LHCN-M2 (cell line): ENCODE data around the gene ZNF783. TPM values are rescaled to one million over a fixed set of nuclear protein-coding genes. Genes with fewer than 3 reads are reported as not detected.
A peak's percentile ranks its signal among the peaks of the same experiment; 100 is the strongest.
"Not testable (repeated sequence)": the region's sequence is repeated elsewhere in the genome, so short reads cannot be mapped to it uniquely, and the experiment has no call there.

Source experiments
- DNase-seq: peaks from one replicate; pipeline ENCODE4 v3.0.0-alpha.2; 2012; ENCODE audit warnings: low read depth
- total RNA-seq: library from RNA; depleted of rRNA; stranded (reverse); fragments of >200 nt; gene quantifications from 2 replicates; pipeline ENCODE4 v1.2.3, GENCODE V29; 2014

The ZNF783 gene
- total RNA-seq, 1 experiment from 2014 or later: 17.6 TPM

DNA sequence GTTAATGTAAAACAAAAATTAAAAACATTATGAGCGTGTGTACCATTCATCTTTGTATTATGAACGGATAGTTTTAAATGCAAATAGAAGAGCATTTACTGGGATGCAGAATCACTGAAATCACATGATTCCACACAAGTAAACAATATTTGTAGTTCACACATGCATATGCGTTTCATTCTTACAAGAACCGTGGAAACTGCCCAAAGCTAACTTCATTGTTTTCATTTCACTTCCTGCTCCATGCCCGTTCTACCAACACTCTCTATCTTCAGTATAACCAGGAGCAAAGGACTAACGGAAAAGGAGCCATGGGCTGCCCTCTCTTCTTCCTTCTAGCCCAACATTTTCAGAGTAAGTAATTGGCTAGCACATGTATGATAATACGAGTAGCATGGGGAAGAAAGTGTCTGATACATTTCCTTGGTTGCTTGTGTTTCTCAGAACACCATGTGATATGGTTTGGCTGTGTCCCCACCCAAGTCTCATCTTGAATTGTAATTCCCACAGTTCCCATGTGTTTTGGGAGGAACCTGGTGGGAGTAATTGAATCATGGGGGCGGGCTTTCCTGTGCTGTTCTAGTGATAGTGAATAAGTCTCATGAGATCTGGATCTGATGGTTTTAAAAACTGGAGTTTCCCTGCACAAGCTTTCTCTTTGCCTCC, 38.8 kb downstream of the ZNF783 start:
- no peak for DNase-seq

DNA sequence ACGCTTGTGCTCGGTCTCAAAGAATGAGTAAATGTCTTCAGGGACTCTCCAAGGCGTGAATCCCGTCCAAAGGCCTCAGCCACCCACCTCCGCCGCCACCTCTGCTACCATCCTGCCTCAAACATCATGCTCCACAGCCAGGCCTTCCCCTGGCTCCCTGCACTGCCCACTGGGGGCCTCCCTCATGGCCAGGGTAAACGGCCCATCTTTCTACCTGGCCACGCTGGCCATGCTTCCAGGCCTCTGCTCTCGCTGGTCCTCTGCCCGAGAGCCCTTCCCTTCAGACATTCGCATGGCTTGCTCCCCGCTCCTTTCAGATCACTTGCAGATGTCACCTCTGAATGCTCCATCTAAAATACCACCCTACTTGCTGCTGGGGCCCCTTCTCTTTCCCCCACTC, 40.2 kb downstream of the ZNF783 start:
- DNase-seq: no peak

DNA sequence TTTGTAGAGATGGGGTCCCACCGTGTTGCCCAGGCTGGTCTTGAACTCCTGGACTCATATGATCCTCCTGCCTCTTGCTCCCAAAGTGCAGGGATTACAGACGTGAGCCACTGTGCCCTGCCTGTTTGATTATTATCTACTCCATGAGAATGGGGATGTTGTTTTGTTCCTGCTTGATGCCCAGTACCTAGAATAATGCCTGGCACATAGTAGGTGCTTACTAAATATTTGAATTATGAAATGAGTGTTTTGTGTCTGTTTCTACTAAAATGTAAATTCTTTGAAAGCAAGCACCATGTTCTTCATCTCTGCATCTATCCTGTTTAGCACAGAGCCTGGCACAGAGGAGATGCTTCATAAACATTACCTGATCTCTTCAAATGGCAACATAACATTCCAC, 40.9 kb downstream of the ZNF783 start:
- no peak for DNase-seq

DNA sequence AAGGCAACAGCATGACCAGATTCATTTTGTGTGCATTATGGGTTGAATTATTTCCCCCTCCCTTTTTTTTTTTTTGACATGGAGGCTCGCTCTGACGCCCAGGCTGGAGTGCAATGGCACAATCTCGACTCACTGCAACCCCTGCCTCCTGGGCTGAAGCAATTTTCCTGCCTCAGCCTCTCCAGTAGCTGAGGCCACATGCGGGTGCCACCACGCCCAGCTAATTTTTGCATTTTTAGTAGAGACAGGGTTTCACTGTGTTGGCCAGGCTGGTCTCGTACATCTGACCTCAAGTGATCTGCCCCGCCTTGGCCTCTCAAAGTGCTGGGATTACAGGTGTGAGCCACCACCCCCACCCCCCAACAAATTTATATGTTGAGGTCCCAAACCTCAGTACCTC, 42.0 kb downstream of the ZNF783 start:
- no peak for DNase-seq

DNA sequence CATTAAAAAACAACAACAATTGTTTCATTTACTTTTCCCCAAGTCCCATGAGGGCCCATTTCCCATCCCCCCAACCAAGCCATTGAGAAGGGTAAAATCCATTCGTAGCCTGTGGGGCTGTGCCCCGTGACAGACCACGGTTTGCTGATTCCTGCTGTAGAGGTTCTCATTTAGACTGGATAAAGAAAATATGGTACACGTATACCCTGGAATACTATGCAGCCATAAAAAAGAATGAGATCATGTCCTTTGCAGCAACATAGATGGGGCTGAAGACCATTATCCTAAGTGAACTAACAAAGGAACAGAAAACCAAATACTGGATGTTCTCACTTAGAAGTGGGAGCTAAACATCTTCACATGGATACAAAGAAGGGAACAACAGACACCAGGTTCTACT, 44.9 kb downstream of the ZNF783 start:
- DNase-seq: no peak

DNA sequence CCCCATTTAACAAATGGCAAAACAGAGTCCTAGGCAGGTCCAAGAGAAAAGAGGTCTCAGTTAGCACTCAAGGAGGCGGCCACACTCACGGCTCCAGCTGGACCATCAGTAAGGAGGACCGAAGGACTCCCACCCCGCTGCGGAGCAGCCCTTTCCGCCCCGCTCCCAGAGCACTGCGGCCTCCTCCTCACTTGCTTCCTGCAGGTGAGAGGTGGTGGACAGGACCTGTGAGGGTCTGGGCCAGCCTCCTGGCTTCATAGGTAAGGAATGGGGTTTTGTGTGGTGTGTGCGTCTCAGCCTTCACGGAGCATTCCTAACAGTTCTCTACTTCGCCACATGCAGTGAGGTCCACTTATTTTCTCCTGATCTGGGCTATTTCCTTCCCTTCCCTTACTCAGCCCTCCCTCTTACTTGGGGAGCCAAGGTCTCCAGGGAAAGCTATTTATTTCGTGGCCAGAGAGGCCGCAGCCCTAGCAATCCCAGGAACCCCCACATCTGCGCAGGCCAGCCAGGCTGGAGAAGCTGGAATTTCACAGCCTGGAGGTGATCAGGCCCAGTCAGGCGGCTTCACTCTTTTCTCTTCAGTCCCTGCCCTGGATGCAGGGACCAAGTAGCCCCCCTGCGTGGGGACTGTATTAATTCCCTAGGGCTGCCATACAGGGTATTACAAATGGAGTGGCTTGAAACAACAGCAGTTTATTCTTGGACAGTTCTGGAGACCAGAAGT, 45.9 kb downstream of the ZNF783 start:
- no peak for DNase-seq

DNA sequence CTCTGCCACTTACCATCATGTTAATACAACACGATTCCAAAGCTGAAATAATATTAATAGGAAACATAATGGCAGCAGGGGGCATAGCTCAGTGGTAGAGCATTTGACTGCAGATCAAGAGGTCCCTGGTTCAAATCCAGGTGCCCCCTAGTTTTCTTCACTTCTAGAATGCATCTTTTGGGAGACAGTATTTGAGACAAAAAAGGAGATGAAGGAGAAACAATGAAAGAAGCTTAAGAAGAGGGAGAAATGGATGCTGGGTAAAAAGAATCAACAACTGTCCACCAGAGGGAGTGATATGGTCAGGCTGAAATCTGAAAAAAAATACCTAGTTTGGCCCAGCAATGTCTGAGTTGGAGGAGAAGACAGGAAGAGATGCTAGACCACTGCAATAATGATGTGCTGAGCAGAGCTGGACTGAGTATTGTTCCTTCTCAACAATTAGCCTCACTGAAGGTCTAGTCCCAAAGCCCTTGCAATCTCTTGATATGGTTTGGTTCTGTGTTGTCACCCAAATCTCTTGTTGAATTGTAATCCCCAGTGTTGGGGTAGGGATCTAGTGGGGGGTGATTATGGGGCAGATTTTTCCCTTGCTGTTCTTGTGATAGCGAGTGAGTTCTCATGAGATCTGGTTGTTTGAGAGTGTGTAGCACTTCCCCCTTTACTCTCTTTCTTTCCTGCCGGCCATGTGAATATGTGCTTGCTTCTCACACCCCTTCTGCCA, 48.3 kb downstream of the ZNF783 start:
- peak; percentile 92 for DNase-seq

DNA sequence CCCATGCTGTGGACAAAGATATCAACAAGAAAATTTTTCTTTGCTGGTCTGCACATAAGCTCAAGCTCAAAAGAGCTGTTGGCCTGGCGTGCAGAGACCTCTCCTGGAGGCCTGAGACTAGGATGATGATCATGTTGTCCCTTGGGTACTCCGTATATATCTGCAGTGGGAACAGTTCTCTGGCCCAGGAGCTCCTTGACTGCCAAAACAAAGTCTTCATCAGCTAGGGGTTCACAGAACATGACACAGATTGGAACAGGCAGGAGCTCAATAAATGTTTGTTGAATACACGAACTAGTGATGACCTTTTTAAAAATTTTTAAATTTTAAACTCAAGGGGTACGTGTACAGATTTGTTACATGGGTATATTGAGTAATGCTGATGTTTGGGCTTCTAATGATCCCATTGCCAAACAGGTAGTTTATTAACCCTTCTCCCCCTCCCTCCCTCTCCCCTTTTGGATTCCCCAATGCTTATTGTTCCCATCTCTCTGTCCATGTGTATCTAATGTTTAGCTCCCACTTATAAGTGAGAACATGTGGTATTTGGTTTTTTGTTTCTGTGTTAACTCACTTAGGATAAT, 49.1 kb downstream of the ZNF783 start:
- no peak for DNase-seq

DNA sequence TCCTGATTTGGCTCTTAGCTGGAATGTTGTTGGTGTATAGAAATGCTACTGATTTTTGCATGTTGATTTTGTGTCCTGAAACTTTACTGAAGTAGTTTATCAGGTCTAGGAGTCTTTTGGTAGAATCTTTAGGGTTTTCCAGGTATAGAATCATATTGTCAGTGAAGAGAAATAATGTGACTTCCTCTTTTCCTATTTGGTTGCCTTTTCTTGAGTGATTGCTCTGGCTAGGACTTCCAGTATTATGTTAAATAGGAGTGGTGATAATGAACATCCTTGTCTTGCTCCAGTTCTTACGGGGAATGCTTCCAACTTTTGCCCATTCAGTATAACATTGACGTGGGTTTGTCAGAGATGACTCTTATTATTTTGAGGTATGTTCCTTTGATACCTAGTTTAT, 52.0 kb downstream of the ZNF783 start:
- DNase-seq: no peak

DNA sequence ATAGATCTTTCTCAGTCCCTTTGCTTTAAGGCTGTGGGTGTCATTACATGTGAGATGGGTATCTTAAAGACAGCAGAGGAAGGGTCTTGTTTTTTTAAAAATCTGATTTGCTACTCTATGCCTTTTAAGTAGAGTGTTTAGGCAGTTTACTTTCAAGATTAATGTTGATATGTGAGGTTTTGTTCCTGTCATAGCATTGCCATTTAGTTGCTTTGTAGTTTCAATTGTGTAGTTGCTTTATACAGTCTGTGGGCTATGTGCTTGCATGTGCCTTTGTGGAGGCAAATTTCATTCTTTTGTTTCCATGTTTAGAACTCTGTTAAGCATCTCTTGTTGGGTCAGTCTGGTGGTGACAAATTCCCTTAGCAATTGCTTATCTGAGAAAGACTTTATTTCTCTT, 54.6 kb downstream of the ZNF783 start:
- no peak for DNase-seq

DNA sequence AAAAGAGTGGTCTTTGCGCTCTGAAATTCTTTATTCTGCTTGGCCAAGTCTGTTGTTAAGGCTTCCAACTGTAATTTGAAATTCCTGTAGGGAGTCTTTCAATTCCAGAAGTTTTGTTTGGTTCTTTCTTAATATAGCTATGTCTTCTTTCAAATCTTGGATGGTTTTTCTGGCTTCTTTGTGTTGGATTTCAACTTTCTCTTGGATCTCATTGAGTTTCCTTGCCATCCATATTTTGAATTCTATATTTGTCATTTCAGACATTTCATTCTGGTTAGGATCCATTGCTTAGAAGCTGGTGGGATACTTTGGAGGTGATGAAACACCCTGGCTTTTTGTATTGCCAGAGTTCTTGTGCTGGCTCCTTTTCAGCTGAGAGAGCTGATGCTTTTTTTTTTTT, 55.5 kb downstream of the ZNF783 start:
- no peak for DNase-seq

DNA sequence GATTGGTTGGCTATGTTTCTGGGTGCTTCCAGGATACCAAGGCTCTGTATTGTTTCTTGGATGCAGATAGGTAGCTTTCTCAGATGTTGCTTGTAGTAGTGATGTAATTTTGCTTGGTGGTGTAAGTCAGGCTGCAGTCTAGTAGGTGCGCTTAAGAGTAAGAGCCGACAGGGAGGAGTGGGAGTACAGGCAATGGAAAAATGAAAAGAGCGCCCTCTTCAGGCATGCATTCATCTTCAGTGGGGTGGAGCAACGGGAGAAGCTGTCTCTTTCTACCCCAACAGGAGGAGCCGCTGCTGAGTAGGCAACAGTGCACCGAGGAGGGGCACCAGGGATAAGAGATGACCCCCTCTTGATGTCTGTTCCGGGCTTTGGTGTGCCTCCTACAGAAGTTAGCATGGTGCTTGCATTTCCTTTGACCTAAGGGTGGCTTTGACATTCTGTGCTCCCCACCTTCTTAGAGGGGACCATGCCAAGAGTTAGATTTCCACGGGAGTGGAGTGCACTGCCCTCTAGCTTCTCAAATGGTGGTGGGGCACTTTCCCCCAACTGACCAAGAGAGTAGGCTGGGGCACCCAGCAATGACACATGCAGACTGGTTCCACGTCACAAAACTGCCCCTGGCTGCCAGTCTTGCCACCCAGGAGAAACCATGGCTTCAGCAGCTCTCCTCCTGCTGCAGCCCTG, 56.1 kb downstream of the ZNF783 start:
- peak; percentile 13 for DNase-seq

DNA sequence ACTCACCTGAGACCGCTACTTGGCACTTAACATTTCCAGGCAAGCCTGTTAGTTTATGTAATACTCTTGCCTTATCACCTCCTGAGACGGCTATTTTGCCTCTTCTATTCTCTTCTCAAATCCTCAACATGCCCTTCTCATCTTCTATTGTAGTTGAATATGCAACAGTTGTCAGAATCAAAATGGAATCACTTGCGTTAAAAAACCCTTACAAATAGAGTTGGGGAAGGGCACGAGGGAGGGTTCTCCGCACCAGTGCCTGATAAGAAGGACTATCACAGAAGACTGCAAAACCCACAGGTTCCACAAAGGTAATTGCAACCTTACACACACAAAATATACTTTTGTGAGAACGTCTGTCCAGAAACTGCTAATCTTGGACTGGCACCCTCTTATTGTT, 57.4 kb downstream of the ZNF783 start:
- DNase-seq: no peak

DNA sequence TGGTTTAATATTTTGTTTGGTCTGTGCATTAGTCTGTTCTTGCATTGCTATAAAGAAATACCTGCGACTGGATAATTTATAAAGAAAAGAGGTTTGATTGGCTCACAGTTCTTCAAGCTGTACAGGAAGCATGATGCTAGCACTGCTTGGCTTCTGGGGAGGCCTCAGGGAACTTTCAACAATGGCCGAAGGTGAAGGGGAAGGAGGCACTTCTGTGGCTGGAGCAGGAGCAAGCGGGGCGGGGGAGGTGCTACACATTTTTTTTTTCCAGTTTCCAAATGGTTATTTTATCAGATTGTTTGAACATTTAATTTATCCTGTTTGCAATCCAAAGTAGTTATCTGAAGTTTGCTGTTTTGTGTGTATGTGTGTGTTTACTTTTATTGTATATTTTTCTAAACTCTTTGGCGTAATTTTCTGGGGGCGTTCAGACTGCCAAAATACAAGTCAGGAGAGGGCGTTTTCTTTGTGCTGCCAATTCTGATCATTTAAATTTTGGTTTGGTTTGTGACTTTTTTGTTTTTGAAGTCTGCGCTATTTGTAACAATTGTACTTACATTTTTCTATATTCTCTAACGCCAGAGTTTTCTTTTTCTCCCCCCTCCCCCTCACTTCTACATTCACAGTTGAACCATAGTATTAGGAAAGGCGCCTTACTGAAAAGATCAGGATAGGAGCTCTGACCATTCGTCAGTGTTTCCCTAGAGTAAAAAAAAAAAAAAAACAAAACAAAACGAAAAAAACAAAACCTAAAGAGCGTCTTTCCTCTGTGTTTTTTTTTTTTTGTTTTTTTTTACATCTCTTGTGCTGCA, 58.5 kb downstream of the ZNF783 start:
- DNase-seq: no peak

DNA sequence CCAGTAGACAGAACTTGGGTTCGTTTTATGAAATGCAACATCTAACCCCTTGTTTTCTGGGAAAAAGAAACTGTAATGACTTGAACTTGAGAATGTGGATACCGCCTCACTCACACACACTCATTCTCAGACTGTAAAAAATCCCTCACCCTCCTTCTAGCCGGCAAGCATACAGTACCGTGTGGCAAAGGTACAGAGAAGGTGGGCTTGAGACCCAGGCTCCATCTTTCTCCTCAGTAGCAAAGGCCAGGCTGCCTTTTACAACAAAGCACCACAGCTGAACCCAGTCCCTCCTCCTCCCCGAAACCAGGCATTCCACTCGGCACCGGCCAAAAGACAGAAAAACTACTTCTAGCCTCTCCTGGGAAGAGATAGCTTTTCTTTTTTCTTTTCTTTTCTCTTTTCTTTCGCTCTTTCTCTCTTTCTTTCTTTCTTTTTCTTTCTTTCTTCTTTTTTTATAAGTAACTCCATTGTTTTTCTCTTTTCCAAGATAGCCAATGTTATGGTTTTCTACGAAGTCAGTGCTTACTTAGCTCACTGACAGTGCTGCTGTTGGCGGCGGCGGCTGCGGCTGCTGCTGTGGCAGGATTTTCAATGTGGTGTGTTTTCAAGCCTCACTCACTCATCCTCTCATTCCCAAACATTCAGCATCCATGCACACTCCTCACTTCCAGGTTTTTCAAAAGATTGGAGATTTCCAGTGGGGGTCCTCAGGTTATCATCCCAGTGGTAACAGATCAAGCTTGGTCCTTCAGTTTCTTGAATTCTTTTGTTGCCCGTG, 59.3 kb downstream of the ZNF783 start:
- DNase-seq: not testable (repeated sequence)

DNA sequence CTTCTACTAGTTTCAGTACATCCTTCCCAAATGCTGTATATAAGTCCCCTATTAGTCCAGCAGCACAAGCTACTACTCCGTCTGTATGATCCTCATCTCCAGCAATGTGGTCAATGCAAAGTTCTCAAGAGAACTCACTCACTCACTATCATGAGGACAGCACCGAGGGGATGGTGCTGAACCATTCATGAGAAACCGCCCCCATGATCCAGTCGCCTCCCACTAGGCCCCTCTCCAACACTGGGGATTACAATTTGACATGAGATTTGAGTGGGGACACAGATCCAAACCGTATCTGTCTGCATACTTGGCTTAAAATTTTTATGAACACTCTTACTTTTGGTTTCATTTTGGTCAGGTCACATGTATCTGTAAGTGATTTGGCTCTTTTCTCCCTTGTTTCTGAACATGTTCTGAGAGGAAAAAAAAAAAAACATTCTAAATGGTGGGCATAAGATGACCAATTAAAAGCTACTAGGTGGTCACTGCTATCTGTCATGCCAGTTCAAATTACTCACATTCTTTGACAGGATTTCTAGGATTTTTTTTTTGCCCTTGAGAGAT, 60.1 kb downstream of the ZNF783 start:
- DNase-seq: peak; percentile 23

DNA sequence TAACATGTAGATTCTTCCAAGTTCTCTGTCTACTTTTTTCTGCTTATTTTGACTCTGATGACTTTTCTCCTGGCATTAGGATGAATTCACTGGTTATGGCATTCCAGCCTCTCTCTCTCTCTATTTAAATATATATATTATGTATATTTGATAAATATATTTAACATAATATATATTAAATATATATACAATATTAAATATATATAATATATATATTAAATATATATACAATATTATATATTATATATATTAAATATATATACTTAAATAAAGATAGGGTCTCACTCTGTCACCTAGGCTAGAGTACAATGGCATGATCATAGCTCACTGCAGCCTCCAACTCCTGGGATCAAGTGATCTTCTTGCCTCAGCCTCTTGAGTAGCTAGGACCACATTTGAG, 60.7 kb downstream of the ZNF783 start:
- no peak for DNase-seq

DNA sequence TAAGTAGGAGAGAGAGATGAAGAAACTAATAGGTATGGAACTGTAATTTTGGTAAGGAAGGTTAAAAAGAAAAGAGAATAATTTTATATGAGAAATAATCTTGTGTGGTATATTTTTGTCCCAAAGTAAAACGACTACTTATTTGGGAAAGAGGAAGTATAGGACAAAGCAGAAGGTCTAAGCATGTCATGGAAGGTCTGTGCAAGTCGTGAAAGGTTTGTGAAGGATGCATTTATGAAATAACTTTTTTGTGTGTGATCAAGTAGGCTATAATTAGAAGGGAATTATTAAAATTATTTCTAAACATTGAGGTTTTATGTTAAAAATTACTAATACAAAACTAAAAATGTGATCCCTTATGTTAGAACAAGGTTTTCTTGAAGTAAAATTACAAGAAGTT, 63.3 kb downstream of the ZNF783 start:
- no peak for DNase-seq

DNA sequence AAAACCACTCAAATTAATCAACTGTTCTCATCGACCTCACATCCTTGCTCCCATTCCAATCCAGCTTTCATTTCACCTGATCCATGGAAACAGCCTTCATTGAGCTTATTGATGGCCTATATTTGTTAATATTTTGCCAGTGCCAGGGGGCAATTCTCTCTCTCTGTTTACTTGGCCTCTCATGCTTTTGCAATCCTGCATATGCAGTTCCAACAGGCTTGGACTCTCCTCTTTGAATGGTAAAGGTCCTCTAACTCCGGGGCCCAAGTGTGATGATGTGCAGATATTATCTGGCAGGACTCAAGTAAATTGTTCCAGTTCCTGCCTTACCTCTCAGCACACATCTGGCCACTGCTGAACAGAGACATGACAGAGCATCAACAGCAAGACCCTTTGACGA, 67.3 kb downstream of the ZNF783 start:
- DNase-seq: no peak
